ENCODE data around the gene ADAMTSL3.

Gene ADAMTSL3

DNA sequence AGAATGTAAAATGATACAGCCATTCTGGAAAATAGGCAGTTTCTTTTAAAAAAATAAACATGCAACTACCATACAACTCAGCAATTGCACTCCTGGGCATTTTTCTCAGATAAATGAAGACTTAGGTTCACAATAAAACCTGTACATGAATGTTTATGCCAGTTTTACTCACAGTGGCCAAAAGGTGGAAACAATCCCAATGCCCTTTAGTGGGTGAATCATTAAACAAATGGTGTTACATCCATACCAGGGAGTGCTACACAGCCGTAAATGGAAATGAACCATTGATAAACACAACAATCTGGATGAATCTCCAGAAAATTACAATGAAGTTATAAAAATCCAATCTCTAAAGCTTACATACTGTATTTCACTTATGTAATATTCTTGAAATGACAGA is 140.3 kb downstream of the ADAMTSL3 start:
- H3K9me3 ChIP-seq (ENCODE audit: control insufficient read depth in 5 of 5, low read length in 5 of 5), result no peaks in the 10 kb centered on the region
- no peak overlapping the region for H3K27ac ChIP-seq (ENCODE audit: low read depth, low read length)
- no peaks in the 10 kb centered on the region for H3K36me3 ChIP-seq (ENCODE audit: control insufficient read depth in 5 of 5, insufficient read depth in 5 of 5, low read length in 5 of 5)
- H3K27me3 ChIP-seq (ENCODE audit: control insufficient read depth in 5 of 5, insufficient read depth in 4 of 5, low read length in 5 of 5), result no peaks in the 10 kb centered on the region
- no peak overlapping the region for H3K4me3 ChIP-seq (ENCODE audit: low read depth in 1 of 5, low read length in 5 of 5)
- H3K9ac ChIP-seq (ENCODE audit: low read length in 5 of 5), result no peak overlapping the region
- H3K4me1 ChIP-seq (ENCODE audit: control insufficient read depth in 5 of 5, insufficient read depth in 5 of 5, low read length in 5 of 5), result no peaks in the 10 kb centered on the region

DNA sequence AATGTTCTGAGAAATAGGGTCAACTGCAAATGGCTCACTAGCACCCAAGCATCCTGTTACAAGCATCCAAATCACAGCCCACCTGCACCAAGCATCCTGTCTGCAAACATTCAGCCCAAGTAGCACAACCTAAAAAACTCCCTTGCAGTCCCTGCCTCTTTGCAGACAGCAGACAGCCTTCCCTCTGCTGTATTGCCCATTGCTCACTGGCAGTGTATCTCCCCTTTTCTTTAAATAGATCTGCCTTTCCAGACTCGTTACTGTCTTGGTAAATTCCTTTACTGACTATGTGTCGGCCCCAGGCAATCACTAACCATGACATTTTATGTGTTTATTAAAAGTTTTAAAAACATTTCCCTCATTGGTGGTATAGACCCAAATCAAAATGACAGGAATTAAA is 155.4 kb downstream of the ADAMTSL3 start:
- Histone ChIP-seq H3K9me3 (ENCODE audit: control insufficient read depth in 5 of 5, low read length in 5 of 5) (peaks cover 0 to 10% (median 0%) of the 10 kb centered on the region in 5 donors), H3K4me1 (ENCODE audit: control insufficient read depth in 5 of 5, insufficient read depth in 5 of 5, low read length in 5 of 5) (no peaks in the 10 kb centered on the region), H3K4me3 (ENCODE audit: low read depth in 1 of 5, low read length in 5 of 5) (no peak overlapping the region), H3K9ac (ENCODE audit: low read length in 5 of 5) (no peak overlapping the region), H3K27ac (ENCODE audit: low read depth, low read length) (no peak overlapping the region), H3K36me3 (ENCODE audit: control insufficient read depth in 5 of 5, insufficient read depth in 5 of 5, low read length in 5 of 5) (peaks cover 0 to 8% (median 4%) of the 10 kb centered on the region in 5 donors), H3K27me3 (ENCODE audit: control insufficient read depth in 5 of 5, insufficient read depth in 4 of 5, low read length in 5 of 5) (no peaks in the 10 kb centered on the region)

DNA sequence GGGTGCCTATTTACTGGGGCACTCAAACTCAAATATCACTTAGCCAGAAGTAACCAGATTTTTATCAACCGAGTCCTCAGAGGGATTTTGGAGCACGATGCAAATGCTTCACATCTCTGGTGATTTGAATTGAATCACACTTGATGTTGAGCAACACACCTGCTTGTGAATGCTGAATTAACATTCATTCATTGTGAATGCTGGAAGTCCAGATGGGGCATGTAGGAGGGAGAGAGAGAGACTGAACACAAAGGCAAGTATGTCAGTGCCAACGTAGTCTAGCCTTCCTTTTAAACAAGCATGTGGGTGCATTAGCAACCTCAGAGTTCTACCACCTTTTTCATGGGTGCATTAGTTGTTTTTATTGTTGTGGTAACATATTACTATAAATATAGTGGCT is 156.2 kb downstream of the ADAMTSL3 start:
- H3K4me3 ChIP-seq (ENCODE audit: low read depth in 1 of 5, low read length in 5 of 5), result no peak overlapping the region
- no peaks in the 10 kb centered on the region for H3K4me1 ChIP-seq (ENCODE audit: control insufficient read depth in 5 of 5, insufficient read depth in 5 of 5, low read length in 5 of 5)
- peaks cover 0 to 10% (median 0%) of the 10 kb centered on the region in 5 donors for H3K9me3 ChIP-seq (ENCODE audit: control insufficient read depth in 5 of 5, low read length in 5 of 5)

DNA sequence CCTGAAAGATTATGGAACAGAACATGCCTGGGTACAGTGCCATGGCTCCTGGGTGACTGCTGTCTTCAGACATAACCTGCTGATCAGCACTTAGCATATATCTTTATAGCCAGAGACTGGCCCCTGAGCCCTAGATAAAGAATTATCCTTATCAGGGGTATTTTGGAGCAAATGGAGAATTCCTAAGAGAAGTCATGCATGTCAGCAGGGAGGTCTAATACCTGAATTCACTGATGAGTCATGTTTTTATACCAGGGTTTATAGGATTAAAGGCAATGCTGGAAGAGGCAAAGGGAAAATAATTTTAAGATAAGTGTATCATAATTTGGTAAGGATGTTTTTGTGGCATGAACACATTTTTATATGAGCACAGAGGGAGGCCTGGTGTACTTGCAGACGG is 159.8 kb downstream of the ADAMTSL3 start:
- Histone ChIP-seq H3K9me3 (ENCODE audit: control insufficient read depth in 5 of 5, low read length in 5 of 5) (no peaks in the 10 kb centered on the region), H3K9ac (ENCODE audit: low read length in 5 of 5) (no peak overlapping the region), H3K27ac (ENCODE audit: low read depth, low read length) (no peak overlapping the region), H3K4me3 (ENCODE audit: low read depth in 1 of 5, low read length in 5 of 5) (no peak overlapping the region), H3K27me3 (ENCODE audit: control insufficient read depth in 5 of 5, insufficient read depth in 4 of 5, low read length in 5 of 5) (no peaks in the 10 kb centered on the region), H3K36me3 (ENCODE audit: control insufficient read depth in 5 of 5, insufficient read depth in 5 of 5, low read length in 5 of 5) (no peaks in the 10 kb centered on the region), H3K4me1 (ENCODE audit: control insufficient read depth in 5 of 5, insufficient read depth in 5 of 5, low read length in 5 of 5) (no peaks in the 10 kb centered on the region)

More for the DNA sequence above, 156.2 kb downstream of the ADAMTSL3 start:
- H3K36me3 ChIP-seq (ENCODE audit: control insufficient read depth in 5 of 5, insufficient read depth in 5 of 5, low read length in 5 of 5), result peaks cover 0 to 8% (median 4%) of the 10 kb centered on the region in 5 donors
- H3K27ac ChIP-seq (ENCODE audit: low read depth, low read length), result no peak overlapping the region
- no peak overlapping the region for H3K9ac ChIP-seq (ENCODE audit: low read length in 5 of 5)
- no peaks in the 10 kb centered on the region for H3K27me3 ChIP-seq (ENCODE audit: control insufficient read depth in 5 of 5, insufficient read depth in 4 of 5, low read length in 5 of 5)

- H3K27me3 ChIP-seq (ENCODE audit: control insufficient read depth in 5 of 5, insufficient read depth in 4 of 5, low read length in 5 of 5), result no peaks in the 10 kb centered on the region
- H3K9ac ChIP-seq (ENCODE audit: low read length in 5 of 5), result no peak overlapping the region
- H3K9me3 ChIP-seq (ENCODE audit: control insufficient read depth in 5 of 5, low read length in 5 of 5), result no peaks in the 10 kb centered on the region
- H3K4me1 ChIP-seq (ENCODE audit: control insufficient read depth in 5 of 5, insufficient read depth in 5 of 5, low read length in 5 of 5), result no peaks in the 10 kb centered on the region
- H3K36me3 ChIP-seq (ENCODE audit: control insufficient read depth in 5 of 5, insufficient read depth in 5 of 5, low read length in 5 of 5), result peaks cover 0 to 3% (median 0%) of the 10 kb centered on the region in 5 donors
- H3K27ac ChIP-seq (ENCODE audit: low read depth, low read length), result no peak overlapping the region
- H3K4me3 ChIP-seq (ENCODE audit: low read depth in 1 of 5, low read length in 5 of 5), result no peak overlapping the region
These were observed 161.6 kb downstream of the ADAMTSL3 start for GRCh38 chr15:83815506-83815905.

GRCh38 chr15:83816124-83816883 is 162.4 kb downstream of the ADAMTSL3 start:
- no peak overlapping the region for H3K27ac ChIP-seq (ENCODE audit: low read depth, low read length)

DNA sequence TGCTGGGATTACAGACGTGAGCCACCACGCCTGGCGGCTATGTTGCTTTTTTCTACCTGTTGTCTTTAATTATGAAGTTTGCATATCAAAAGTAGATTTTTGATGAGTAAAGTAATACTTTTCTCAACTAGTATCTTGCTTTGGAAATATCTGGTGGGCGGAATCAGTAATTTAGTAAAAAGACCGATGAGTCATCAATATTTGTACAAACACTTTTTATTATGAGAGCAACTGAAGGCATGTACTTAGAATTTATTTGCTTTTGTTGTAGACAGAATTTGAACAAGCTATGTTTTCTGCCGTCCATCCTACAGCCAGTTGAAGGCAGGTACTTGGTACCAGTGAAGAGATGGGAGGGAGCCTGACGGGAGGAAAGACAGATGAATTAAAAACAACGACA is 164.7 kb downstream of the ADAMTSL3 start:
- Histone ChIP-seq H3K27ac (ENCODE audit: low read depth, low read length) (no peak overlapping the region), H3K9me3 (ENCODE audit: control insufficient read depth in 5 of 5, low read length in 5 of 5) (no peaks in the 10 kb centered on the region), H3K9ac (ENCODE audit: low read length in 5 of 5) (no peak overlapping the region), H3K36me3 (ENCODE audit: control insufficient read depth in 5 of 5, insufficient read depth in 5 of 5, low read length in 5 of 5) (peaks cover 0 to 3% (median 0%) of the 10 kb centered on the region in 5 donors), H3K4me1 (ENCODE audit: control insufficient read depth in 5 of 5, insufficient read depth in 5 of 5, low read length in 5 of 5) (no peaks in the 10 kb centered on the region), H3K27me3 (ENCODE audit: control insufficient read depth in 5 of 5, insufficient read depth in 4 of 5, low read length in 5 of 5) (no peaks in the 10 kb centered on the region), H3K4me3 (ENCODE audit: low read depth in 1 of 5, low read length in 5 of 5) (no peak overlapping the region)

More at GRCh38 chr15:83816124-83816883, 162.4 kb downstream of the ADAMTSL3 start:
- Histone ChIP-seq H3K9ac (ENCODE audit: low read length in 5 of 5) (no peak overlapping the region), H3K4me1 (ENCODE audit: control insufficient read depth in 5 of 5, insufficient read depth in 5 of 5, low read length in 5 of 5) (no peaks in the 10 kb centered on the region), H3K36me3 (ENCODE audit: control insufficient read depth in 5 of 5, insufficient read depth in 5 of 5, low read length in 5 of 5) (peaks cover 0 to 3% (median 0%) of the 10 kb centered on the region in 5 donors), H3K4me3 (ENCODE audit: low read depth in 1 of 5, low read length in 5 of 5) (no peak overlapping the region), H3K27me3 (ENCODE audit: control insufficient read depth in 5 of 5, insufficient read depth in 4 of 5, low read length in 5 of 5) (no peaks in the 10 kb centered on the region), H3K9me3 (ENCODE audit: control insufficient read depth in 5 of 5, low read length in 5 of 5) (no peaks in the 10 kb centered on the region)

GRCh38 chr15:83830381-83830780 is 176.5 kb downstream of the ADAMTSL3 start:
- Histone ChIP-seq H3K4me1 (ENCODE audit: control insufficient read depth in 5 of 5, insufficient read depth in 5 of 5, low read length in 5 of 5) (no peaks in the 10 kb centered on the region), H3K27ac (ENCODE audit: low read depth, low read length) (no peak overlapping the region), H3K4me3 (ENCODE audit: low read depth in 1 of 5, low read length in 5 of 5) (no peak overlapping the region), H3K36me3 (ENCODE audit: control insufficient read depth in 5 of 5, insufficient read depth in 5 of 5, low read length in 5 of 5) (no peaks in the 10 kb centered on the region), H3K9me3 (ENCODE audit: control insufficient read depth in 5 of 5, low read length in 5 of 5) (no peaks in the 10 kb centered on the region), H3K27me3 (ENCODE audit: control insufficient read depth in 5 of 5, insufficient read depth in 4 of 5, low read length in 5 of 5) (no peaks in the 10 kb centered on the region), H3K9ac (ENCODE audit: low read length in 5 of 5) (no peak overlapping the region)

GRCh38 chr15:83833569-83833968 is 179.6 kb downstream of the ADAMTSL3 start:
- H3K27ac ChIP-seq (ENCODE audit: low read depth, low read length), result no peak overlapping the region
- no peaks in the 10 kb centered on the region for H3K9me3 ChIP-seq (ENCODE audit: control insufficient read depth in 5 of 5, low read length in 5 of 5)
- no peaks in the 10 kb centered on the region for H3K36me3 ChIP-seq (ENCODE audit: control insufficient read depth in 5 of 5, insufficient read depth in 5 of 5, low read length in 5 of 5)
- no peak overlapping the region for H3K9ac ChIP-seq (ENCODE audit: low read length in 5 of 5)
- H3K4me1 ChIP-seq (ENCODE audit: control insufficient read depth in 5 of 5, insufficient read depth in 5 of 5, low read length in 5 of 5), result peaks cover 0 to 3% (median 0%) of the 10 kb centered on the region in 5 donors
- H3K27me3 ChIP-seq (ENCODE audit: control insufficient read depth in 5 of 5, insufficient read depth in 4 of 5, low read length in 5 of 5), result no peaks in the 10 kb centered on the region
- H3K4me3 ChIP-seq (ENCODE audit: low read depth in 1 of 5, low read length in 5 of 5), result no peak overlapping the region

GRCh38 chr15:83835479-83835878 is 181.6 kb downstream of the ADAMTSL3 start:
- H3K27ac ChIP-seq (ENCODE audit: low read depth, low read length), result no peak overlapping the region
- H3K27me3 ChIP-seq (ENCODE audit: control insufficient read depth in 5 of 5, insufficient read depth in 4 of 5, low read length in 5 of 5), result no peaks in the 10 kb centered on the region
- no peaks in the 10 kb centered on the region for H3K36me3 ChIP-seq (ENCODE audit: control insufficient read depth in 5 of 5, insufficient read depth in 5 of 5, low read length in 5 of 5)
- H3K4me1 ChIP-seq (ENCODE audit: control insufficient read depth in 5 of 5, insufficient read depth in 5 of 5, low read length in 5 of 5), result peaks cover 0 to 3% (median 0%) of the 10 kb centered on the region in 5 donors
- no peak overlapping the region for H3K9ac ChIP-seq (ENCODE audit: low read length in 5 of 5)
- no peak overlapping the region for H3K4me3 ChIP-seq (ENCODE audit: low read depth in 1 of 5, low read length in 5 of 5)
- no peaks in the 10 kb centered on the region for H3K9me3 ChIP-seq (ENCODE audit: control insufficient read depth in 5 of 5, low read length in 5 of 5)

Data from subcutaneous abdominal adipose tissue (tissue), 5 donors.